Measurements from ENCODE around the gene EDIL3. TPM values are rescaled to one million over a fixed set of nuclear protein-coding genes. Genes with fewer than 3 reads are reported as not detected.

Gene EDIL3
- total RNA-seq, 2 experiments from 2014 or later, result not detected

- no peak for DNase-seq
- Mint-ChIP-seq H3K9me3 (ENCODE audit: low read depth) (peaks cover 2% of the 10 kb centered on the region), H3K36me3 (no peaks in the 10 kb centered on the region), H3K4me1 (no peaks in the 10 kb centered on the region), H3K4me3 (no peak overlapping the region), H3K27ac (no peak overlapping the region), H3K27me3 (no peaks in the 10 kb centered on the region)
- no peak for ATAC-seq
- CTCF ChIA-PET, result no interaction called here
Observed at GRCh38 chr5:84249918-84250630, 134.6 kb downstream of the EDIL3 start.

GRCh38 chr5:84248013-84248412 is 136.7 kb downstream of the EDIL3 start:
- Mint-ChIP-seq H3K4me3 (no peak overlapping the region), H3K27ac (no peak overlapping the region), H3K27me3 (no peaks in the 10 kb centered on the region), H3K36me3 (no peaks in the 10 kb centered on the region), H3K9me3 (ENCODE audit: low read depth) (peaks cover 2% of the 10 kb centered on the region), H3K4me1 (no peaks in the 10 kb centered on the region)
- CTCF ChIA-PET, result no interaction called here
- DNase-seq, result no peak
- no peak for ATAC-seq

DNA sequence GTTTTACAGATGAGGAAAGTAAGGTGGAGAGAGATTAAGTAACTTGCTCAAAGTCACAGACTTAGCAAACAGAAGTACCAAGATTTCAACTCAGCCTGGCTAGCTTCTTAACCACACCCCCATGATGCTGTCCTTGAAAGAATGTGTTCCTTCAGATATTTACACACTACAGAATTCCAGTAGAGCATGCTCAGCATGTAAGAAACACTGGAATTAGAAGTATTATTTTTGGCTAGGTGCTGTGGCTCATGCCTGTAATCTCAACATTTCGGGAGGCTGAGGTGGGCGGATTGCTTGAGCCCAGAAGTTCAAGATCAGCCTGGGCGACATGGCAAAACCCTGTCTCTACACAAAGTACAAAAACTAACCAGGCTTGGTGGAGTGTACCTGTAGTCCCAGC is 142.4 kb downstream of the EDIL3 start:
- H3K36me3 Mint-ChIP-seq, result no peaks in the 10 kb centered on the region
- no peak overlapping the region for H3K4me3 Mint-ChIP-seq
- DNase-seq (no peak), ATAC-seq (no peak)
- CTCF ChIA-PET, result no interaction called here
- no peak overlapping the region for H3K27ac Mint-ChIP-seq
- H3K9me3 Mint-ChIP-seq (ENCODE audit: low read depth), result no peaks in the 10 kb centered on the region
- H3K27me3 Mint-ChIP-seq, result no peaks in the 10 kb centered on the region
- H3K4me1 Mint-ChIP-seq, result no peaks in the 10 kb centered on the region

- H3K36me3 Mint-ChIP-seq, result no peaks in the 10 kb centered on the region
- H3K9me3 Mint-ChIP-seq (ENCODE audit: low read depth), result no peaks in the 10 kb centered on the region
- CTCF ChIA-PET, result no interaction called here
- H3K4me3 Mint-ChIP-seq, result no peak overlapping the region
- H3K27ac Mint-ChIP-seq, result no peak overlapping the region
- no peak for DNase-seq
- H3K27me3 Mint-ChIP-seq, result no peaks in the 10 kb centered on the region
- no peaks in the 10 kb centered on the region for H3K4me1 Mint-ChIP-seq
- no peak for ATAC-seq
Observed at GRCh38 chr5:84239494-84239893, 145.2 kb downstream of the EDIL3 start.

DNA sequence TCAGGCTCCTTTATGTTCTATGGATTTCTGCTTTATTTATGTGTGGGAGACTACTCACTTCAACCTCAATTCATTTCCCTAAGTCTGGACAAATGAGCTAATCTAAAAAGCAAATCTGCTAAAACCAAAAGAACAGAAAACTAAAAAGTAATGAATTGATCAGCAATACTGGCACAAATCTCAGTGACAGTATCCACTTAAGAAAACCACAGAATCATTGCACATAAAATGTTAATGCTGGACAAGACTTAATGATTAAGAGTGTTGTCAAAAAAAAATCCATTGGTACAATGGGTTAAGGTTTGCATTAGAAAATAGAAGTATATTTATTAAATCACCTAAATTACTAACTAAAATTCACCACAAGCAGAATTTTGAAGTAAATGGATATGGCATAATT is 147.6 kb downstream of the EDIL3 start:
- no peak overlapping the region for H3K27ac Mint-ChIP-seq

DNA sequence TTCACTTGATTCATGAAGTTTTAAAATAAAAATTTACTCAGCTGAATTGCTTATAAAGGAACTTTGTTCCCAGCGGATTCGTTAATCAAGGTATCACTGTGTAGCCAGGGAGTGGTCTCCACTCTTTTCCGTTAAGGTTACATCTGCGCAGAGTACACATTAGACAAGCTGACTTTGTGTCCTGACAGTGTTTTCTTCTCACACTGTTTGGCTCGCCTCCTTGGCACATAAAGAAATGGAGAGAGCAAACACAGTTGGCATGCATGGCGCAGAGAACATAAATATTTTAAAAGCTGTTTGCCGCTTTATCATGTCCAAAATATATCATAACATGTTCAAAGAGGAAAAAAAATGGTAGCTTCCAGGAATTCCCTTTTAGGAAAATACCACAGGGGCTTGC is 153.2 kb downstream of the EDIL3 start:
- no peaks in the 10 kb centered on the region for H3K27me3 Mint-ChIP-seq
- no peaks in the 10 kb centered on the region for H3K4me1 Mint-ChIP-seq
- H3K36me3 Mint-ChIP-seq, result no peaks in the 10 kb centered on the region
- ATAC-seq (no peak), DNase-seq (no peak)
- H3K4me3 Mint-ChIP-seq, result no peak overlapping the region
- H3K9me3 Mint-ChIP-seq (ENCODE audit: low read depth), result no peaks in the 10 kb centered on the region
- CTCF ChIA-PET, result interaction anchor here (0.7 kb wide), 1 partner anchor 21 kb away, joined by 3 read pairs; no protein-coding TSS in a partner anchor
- H3K27ac Mint-ChIP-seq, result no peak overlapping the region

More for the DNA sequence above, 147.6 kb downstream of the EDIL3 start:
- DNase-seq (no peak), ATAC-seq (no peak)
- no peaks in the 10 kb centered on the region for H3K9me3 Mint-ChIP-seq (ENCODE audit: low read depth)
- no peaks in the 10 kb centered on the region for H3K4me1 Mint-ChIP-seq
- no peaks in the 10 kb centered on the region for H3K27me3 Mint-ChIP-seq
- H3K36me3 Mint-ChIP-seq, result no peaks in the 10 kb centered on the region
- CTCF ChIA-PET, result no interaction called here
- H3K4me3 Mint-ChIP-seq, result no peak overlapping the region

GRCh38 chr5:84229045-84229444 is 155.6 kb downstream of the EDIL3 start:
- H3K4me3 Mint-ChIP-seq, result no peak overlapping the region
- CTCF ChIA-PET, result no interaction called here
- no peaks in the 10 kb centered on the region for H3K9me3 Mint-ChIP-seq (ENCODE audit: low read depth)
- H3K27ac Mint-ChIP-seq, result no peak overlapping the region
- ATAC-seq (no peak), DNase-seq (no peak)
- H3K36me3 Mint-ChIP-seq, result no peaks in the 10 kb centered on the region
- H3K4me1 Mint-ChIP-seq, result no peaks in the 10 kb centered on the region
- no peaks in the 10 kb centered on the region for H3K27me3 Mint-ChIP-seq

- CTCF ChIA-PET, result no interaction called here
- no peaks in the 10 kb centered on the region for H3K36me3 Mint-ChIP-seq
- no peaks in the 10 kb centered on the region for H3K9me3 Mint-ChIP-seq (ENCODE audit: low read depth)
- no peaks in the 10 kb centered on the region for H3K4me1 Mint-ChIP-seq
- DNase-seq (no peak), ATAC-seq (no peak)
- H3K4me3 Mint-ChIP-seq, result no peak overlapping the region
- no peak overlapping the region for H3K27ac Mint-ChIP-seq
- no peaks in the 10 kb centered on the region for H3K27me3 Mint-ChIP-seq
Observed at GRCh38 chr5:84228266-84228665, 156.4 kb downstream of the EDIL3 start.

DNA sequence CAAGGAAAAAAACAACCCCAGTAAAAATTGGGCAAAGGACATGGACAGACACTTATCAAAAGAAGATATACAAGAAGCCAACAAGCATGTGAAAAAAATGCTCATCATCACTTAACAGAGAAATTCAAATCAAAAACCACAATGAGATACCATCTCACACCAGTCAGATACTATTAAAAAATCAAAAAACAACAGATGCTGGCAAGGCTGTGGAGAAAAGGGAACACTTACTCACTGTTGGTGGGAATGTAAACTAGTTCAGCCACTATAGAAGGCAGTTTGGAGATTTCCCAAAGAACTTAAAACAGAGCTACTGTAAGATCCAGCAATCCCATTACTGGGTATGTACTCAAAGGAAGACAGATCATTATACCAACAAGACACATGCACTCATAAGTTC is 157.4 kb downstream of the EDIL3 start:
- Mint-ChIP-seq H3K27me3 (no peaks in the 10 kb centered on the region), H3K4me1 (no peaks in the 10 kb centered on the region), H3K4me3 (no peak overlapping the region), H3K27ac (no peak overlapping the region), H3K9me3 (ENCODE audit: low read depth) (no peaks in the 10 kb centered on the region), H3K36me3 (no peaks in the 10 kb centered on the region)
- DNase-seq, result no peak
- CTCF ChIA-PET, result no interaction called here
- ATAC-seq, result no peak

GRCh38 chr5:84218546-84218945 is 166.1 kb downstream of the EDIL3 start:
- no peak overlapping the region for H3K27ac Mint-ChIP-seq
- H3K9me3 Mint-ChIP-seq (ENCODE audit: low read depth), result no peaks in the 10 kb centered on the region
- H3K4me3 Mint-ChIP-seq, result no peak overlapping the region
- DNase-seq (no peak), ATAC-seq (no peak)
- no peaks in the 10 kb centered on the region for H3K4me1 Mint-ChIP-seq
- CTCF ChIA-PET, result no interaction called here
- H3K36me3 Mint-ChIP-seq, result no peaks in the 10 kb centered on the region
- no peaks in the 10 kb centered on the region for H3K27me3 Mint-ChIP-seq

DNA sequence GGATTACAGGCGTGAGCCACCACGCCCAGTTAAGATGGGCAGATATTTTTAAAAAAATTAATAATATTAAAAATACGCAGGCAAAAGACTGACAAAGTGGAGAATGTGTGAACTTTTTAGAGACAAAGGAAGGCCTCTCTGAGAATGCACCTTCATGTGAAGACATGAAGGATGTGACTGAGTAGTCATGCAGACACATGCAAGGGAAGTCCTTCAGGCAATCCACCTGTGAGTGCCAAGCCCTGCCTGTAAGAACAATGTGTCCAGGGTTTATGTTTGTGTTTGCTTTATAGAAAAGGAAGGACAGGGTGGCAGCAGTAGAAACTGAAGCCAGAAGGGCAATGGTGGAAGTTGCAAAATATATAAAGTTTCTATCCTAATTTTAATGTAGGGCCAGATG is 169.2 kb downstream of the EDIL3 start:
- H3K27me3 Mint-ChIP-seq, result no peaks in the 10 kb centered on the region
- no peak for ATAC-seq
- CTCF ChIA-PET, result no interaction called here

DNA sequence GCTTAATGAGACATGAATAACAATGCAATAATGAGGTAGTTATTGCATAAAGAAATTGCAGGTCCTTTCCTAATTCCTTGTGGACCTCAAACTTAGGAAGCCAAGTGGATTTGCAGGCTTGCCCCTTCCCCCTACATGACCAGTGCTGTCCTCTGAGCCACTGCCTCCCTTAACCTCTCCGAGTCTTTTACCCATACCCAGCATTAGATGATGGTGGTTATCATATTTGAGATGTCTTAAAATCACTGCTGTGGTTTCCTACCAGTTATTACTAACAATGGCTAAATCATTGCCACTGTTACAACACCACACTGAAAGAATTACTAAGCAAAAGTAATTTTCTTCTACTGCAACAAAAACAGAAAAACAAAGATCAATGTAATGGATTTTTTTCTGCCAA is 170.8 kb downstream of the EDIL3 start:
- Mint-ChIP-seq H3K9me3 (ENCODE audit: low read depth) (no peaks in the 10 kb centered on the region), H3K27me3 (no peaks in the 10 kb centered on the region), H3K4me3 (no peak overlapping the region), H3K4me1 (no peaks in the 10 kb centered on the region), H3K36me3 (no peaks in the 10 kb centered on the region), H3K27ac (no peak overlapping the region)
- DNase-seq, result no peak
- CTCF ChIA-PET, result no interaction called here
- ATAC-seq, result no peak

More for the DNA sequence above, 169.2 kb downstream of the EDIL3 start:
- no peaks in the 10 kb centered on the region for H3K9me3 Mint-ChIP-seq (ENCODE audit: low read depth)
- H3K4me1 Mint-ChIP-seq, result no peaks in the 10 kb centered on the region
- H3K36me3 Mint-ChIP-seq, result no peaks in the 10 kb centered on the region
- no peak for DNase-seq
- H3K27ac Mint-ChIP-seq, result no peak overlapping the region
- H3K4me3 Mint-ChIP-seq, result no peak overlapping the region

DNA sequence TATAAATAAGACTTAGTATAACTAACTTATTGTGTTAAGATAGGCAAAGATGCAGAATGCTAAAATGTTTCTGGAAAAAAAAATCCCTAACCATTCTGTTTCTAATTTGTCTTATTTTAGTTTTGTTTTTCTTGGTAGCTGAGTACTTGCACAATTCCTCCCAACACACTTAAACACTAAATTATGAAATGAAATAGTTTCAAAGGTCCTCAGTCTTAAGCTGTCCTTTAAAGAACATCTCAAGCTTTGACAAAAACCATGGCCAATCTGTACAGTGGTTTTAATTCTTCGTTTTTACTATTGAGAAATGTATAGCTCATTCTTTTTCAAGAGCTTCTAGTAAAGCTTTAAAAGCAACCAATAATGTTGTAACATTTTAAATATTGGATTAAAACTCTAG is 171.5 kb downstream of the EDIL3 start:
- Mint-ChIP-seq H3K4me1 (no peaks in the 10 kb centered on the region), H3K36me3 (no peaks in the 10 kb centered on the region), H3K4me3 (no peak overlapping the region), H3K27me3 (no peaks in the 10 kb centered on the region), H3K27ac (no peak overlapping the region), H3K9me3 (ENCODE audit: low read depth) (no peaks in the 10 kb centered on the region)
- CTCF ChIA-PET, result no interaction called here
- ATAC-seq (no peak), DNase-seq (no peak)

GRCh38 chr5:84204772-84205171 is 179.9 kb downstream of the EDIL3 start:
- ATAC-seq, result no peak
- CTCF ChIA-PET, result no interaction called here
- Mint-ChIP-seq H3K27me3 (no peaks in the 10 kb centered on the region), H3K4me1 (no peaks in the 10 kb centered on the region), H3K36me3 (no peaks in the 10 kb centered on the region), H3K27ac (no peak overlapping the region), H3K4me3 (no peak overlapping the region), H3K9me3 (ENCODE audit: low read depth) (no peaks in the 10 kb centered on the region)
- no peak for DNase-seq

- Mint-ChIP-seq H3K4me1 (no peaks in the 10 kb centered on the region), H3K36me3 (no peaks in the 10 kb centered on the region), H3K4me3 (no peak overlapping the region), H3K9me3 (ENCODE audit: low read depth) (no peaks in the 10 kb centered on the region), H3K27ac (no peak overlapping the region), H3K27me3 (no peaks in the 10 kb centered on the region)
- no peak for DNase-seq
- no peak for ATAC-seq
- CTCF ChIA-PET, result no interaction called here
Observed at GRCh38 chr5:84202136-84202535, 182.5 kb downstream of the EDIL3 start.
